Activated T-helper 1 cell treated with anti-CD3 and anti-CD28 coated beads, Interleukin-12 subunit alpha, Interleukin-12 subunit beta, Interleukin-2, Interleukin-4 antibody, amounts not matched to agents 30 ng/mL and 10 ng/mL and 1 ng/mL, durations not matched to agents 14 hours and 24 hours and 36 hours (primary cell): ENCODE results near the gene MTRF1. TPM values are rescaled to one million over a fixed set of nuclear protein-coding genes. Genes with fewer than 3 reads are reported as not detected.
"Not testable (repeated sequence)": the region's sequence is repeated elsewhere in the genome, so short reads cannot be mapped to it uniquely, and the experiment has no call there.

Source experiments
- DNase-seq: peaks from one replicate; pipeline ENCODE4 v3.0.0; 2021; ENCODE audit warnings: low spot score
- H3K27ac Mint-ChIP-seq: one replicate; pipeline ENCODE4 v1.8.0; 2021; ENCODE audit warnings: mild to moderate bottlenecking, mixed read lengths
- H3K27me3 Mint-ChIP-seq: one replicate; pipeline ENCODE4 v1.8.0; 2022; ENCODE audit warnings: mild to moderate bottlenecking, moderate library complexity, mixed read lengths; ENCODE audit not compliant: insufficient read depth
- H3K36me3 Mint-ChIP-seq: one replicate; pipeline ENCODE4 v1.8.0; 2021; ENCODE audit warnings: low read depth, mixed read lengths
- H3K4me1 Mint-ChIP-seq: one replicate; pipeline ENCODE4 v1.8.0; 2021; ENCODE audit warnings: low read depth, mixed read lengths
- H3K4me3 Mint-ChIP-seq: one replicate; pipeline ENCODE4 v1.8.0; 2021; ENCODE audit warnings: mild to moderate bottlenecking, moderate library complexity, mixed read lengths
- H3K9me3 Mint-ChIP-seq: one replicate; pipeline ENCODE4 v1.8.0; 2021; ENCODE audit warnings: mixed read lengths
- intact Hi-C: fragments of 100-400 bp; cut with micrococcal nuclease; formaldehyde crosslinking; loops from one replicate; pipeline ENCODE4 v1.15.1; 2024
- total RNA-seq: library from RNA; stranded (reverse); gene quantifications from 2 replicates; pipeline ENCODE4 v1.2.3, GENCODE V29; 2022

MTRF1 gene
- total RNA-seq, 1 donor from 2014 or later = 17.5 TPM

GRCh38 chr13:41295973-41296372 lies 32.6 kb upstream of the MTRF1 start:
- H3K9me3 Mint-ChIP-seq = peaks cover 17% of the 10 kb centered on the region
- H3K4me3 Mint-ChIP-seq = no peak overlapping the region
- H3K4me1 Mint-ChIP-seq = peaks cover 6% of the 10 kb centered on the region
- intact Hi-C loops = no loop called here
- no peak for DNase-seq
- no peak overlapping the region for H3K27ac Mint-ChIP-seq
- H3K36me3 Mint-ChIP-seq = peaks cover 2% of the 10 kb centered on the region
- peaks cover 8% of the 10 kb centered on the region for H3K27me3 Mint-ChIP-seq

- Mint-ChIP-seq H3K9me3 (peaks cover 17% of the 10 kb centered on the region), H3K4me1 (peaks cover 5% of the 10 kb centered on the region), H3K36me3 (peaks cover 2% of the 10 kb centered on the region), H3K27ac (no peak overlapping the region), H3K27me3 (peaks cover 8% of the 10 kb centered on the region), H3K4me3 (no peak overlapping the region)
- intact Hi-C loops = no loop called here
- DNase-seq = no peak
Measured at GRCh38 chr13:41294914-41295313, 31.5 kb upstream of the MTRF1 start.

- no peak for DNase-seq
- Mint-ChIP-seq H3K27me3 (peaks cover 2% of the 10 kb centered on the region), H3K9me3 (peaks cover 21% of the 10 kb centered on the region), H3K27ac (no peak overlapping the region), H3K36me3 (peaks cover 2% of the 10 kb centered on the region), H3K4me3 (no peak overlapping the region), H3K4me1 (no peaks in the 10 kb centered on the region)
- intact Hi-C loops = no loop called here
Measured at GRCh38 chr13:41293272-41293671, 29.9 kb upstream of the MTRF1 start.

- peaks cover 2% of the 10 kb centered on the region for H3K36me3 Mint-ChIP-seq
- no peaks in the 10 kb centered on the region for H3K27me3 Mint-ChIP-seq
- no peak overlapping the region for H3K27ac Mint-ChIP-seq
- no peak overlapping the region for H3K4me3 Mint-ChIP-seq
- peaks cover 9% of the 10 kb centered on the region for H3K4me1 Mint-ChIP-seq
- intact Hi-C loops = no loop called here
- DNase-seq = no peak
- peaks cover 21% of the 10 kb centered on the region for H3K9me3 Mint-ChIP-seq
Measured at GRCh38 chr13:41291246-41291645, 27.9 kb upstream of the MTRF1 start.

GRCh38 chr13:41289463-41289881 lies 26.1 kb upstream of the MTRF1 start:
- Mint-ChIP-seq H3K27ac (no peak overlapping the region), H3K27me3 (no peaks in the 10 kb centered on the region), H3K4me3 (no peak overlapping the region), H3K4me1 (peaks cover 10% of the 10 kb centered on the region), H3K36me3 (peaks cover 2% of the 10 kb centered on the region), H3K9me3 (peaks cover 24% of the 10 kb centered on the region)
- intact Hi-C loops = no loop called here
- DNase-seq = no peak

GRCh38 chr13:41286370-41286769 lies 23.0 kb upstream of the MTRF1 start:
- Mint-ChIP-seq H3K36me3 (no peaks in the 10 kb centered on the region), H3K4me3 (no peak overlapping the region), H3K4me1 (peaks cover 10% of the 10 kb centered on the region), H3K9me3 (peaks cover 13% of the 10 kb centered on the region), H3K27me3 (no peaks in the 10 kb centered on the region), H3K27ac (no peak overlapping the region)
- intact Hi-C loops = no loop called here
- no peak for DNase-seq

GRCh38 chr13:41284512-41285288 lies 21.3 kb upstream of the MTRF1 start:
- peaks cover 12% of the 10 kb centered on the region for H3K9me3 Mint-ChIP-seq
- no peak for DNase-seq
- H3K4me1 Mint-ChIP-seq = peaks cover 10% of the 10 kb centered on the region
- no peak overlapping the region for H3K4me3 Mint-ChIP-seq
- no peaks in the 10 kb centered on the region for H3K27me3 Mint-ChIP-seq
- H3K36me3 Mint-ChIP-seq = no peaks in the 10 kb centered on the region
- intact Hi-C loops = no loop called here
- no peak overlapping the region for H3K27ac Mint-ChIP-seq

- DNase-seq = no peak
Measured at GRCh38 chr13:41282129-41282571, 18.8 kb upstream of the MTRF1 start.

GRCh38 chr13:41279156-41279555 lies 15.8 kb upstream of the MTRF1 start:
- H3K36me3 Mint-ChIP-seq, H3K4me1 Mint-ChIP-seq, H3K9me3 Mint-ChIP-seq, H3K4me3 Mint-ChIP-seq, DNase-seq, intact Hi-C loops, H3K27me3 Mint-ChIP-seq, H3K27ac Mint-ChIP-seq: not testable (repeated sequence)

More at GRCh38 chr13:41282129-41282571, 18.8 kb upstream of the MTRF1 start:
- intact Hi-C loops = no loop called here
- Mint-ChIP-seq H3K4me3 (no peak overlapping the region), H3K4me1 (peaks cover 10% of the 10 kb centered on the region), H3K27ac (no peak overlapping the region), H3K9me3 (peaks cover 9% of the 10 kb centered on the region), H3K36me3 (no peaks in the 10 kb centered on the region), H3K27me3 (peaks cover 4% of the 10 kb centered on the region)

- no peak for DNase-seq
- H3K4me1 Mint-ChIP-seq = peaks cover 5% of the 10 kb centered on the region
- intact Hi-C loops = no loop called here
- H3K4me3 Mint-ChIP-seq = no peak overlapping the region
- peaks cover 6% of the 10 kb centered on the region for H3K27me3 Mint-ChIP-seq
- H3K9me3 Mint-ChIP-seq = peaks cover 3% of the 10 kb centered on the region
- H3K27ac Mint-ChIP-seq = no peak overlapping the region
- no peaks in the 10 kb centered on the region for H3K36me3 Mint-ChIP-seq
Measured at GRCh38 chr13:41276824-41277223, 13.4 kb upstream of the MTRF1 start.

- Mint-ChIP-seq H3K4me3 (no peak overlapping the region), H3K27ac (no peak overlapping the region), H3K9me3 (peaks cover 12% of the 10 kb centered on the region), H3K4me1 (peaks cover 11% of the 10 kb centered on the region), H3K27me3 (peaks cover 6% of the 10 kb centered on the region), H3K36me3 (no peaks in the 10 kb centered on the region)
- intact Hi-C loops = no loop called here
- DNase-seq = no peak
Measured at GRCh38 chr13:41274881-41275280, 11.5 kb upstream of the MTRF1 start.

GRCh38 chr13:41273831-41274441 lies 10.6 kb upstream of the MTRF1 start:
- no peak for DNase-seq
- intact Hi-C loops = no loop called here
- Mint-ChIP-seq H3K36me3 (no peaks in the 10 kb centered on the region), H3K4me1 (peaks cover 11% of the 10 kb centered on the region), H3K27ac (no peak overlapping the region), H3K27me3 (peaks cover 6% of the 10 kb centered on the region), H3K4me3 (no peak overlapping the region), H3K9me3 (peaks cover 12% of the 10 kb centered on the region)

- intact Hi-C loops = no loop called here
- Mint-ChIP-seq H3K9me3 (peaks cover 25% of the 10 kb centered on the region), H3K4me3 (no peak overlapping the region), H3K27ac (peak overlapping the region; percentile 56), H3K36me3 (no peaks in the 10 kb centered on the region), H3K4me1 (peaks cover 11% of the 10 kb centered on the region), H3K27me3 (no peaks in the 10 kb centered on the region)
- no peak for DNase-seq
Measured at GRCh38 chr13:41271456-41272285, 8.3 kb upstream of the MTRF1 start.
